ENCODE data around the gene IL17F.
"Not testable (repeated sequence)": the region's sequence is repeated elsewhere in the genome, so short reads cannot be mapped to it uniquely, and the experiment has no call there.

IL17F gene

GRCh38 chr6:52201493-52201892, 42.8 kb downstream of the IL17F start:
- Histone ChIP-seq H3K27ac (ENCODE audit: poor library complexity, severe bottlenecking) (no peak overlapping the region), H3K4me1 (ENCODE audit: insufficient read depth, poor library complexity, severe bottlenecking) (no peaks in the 10 kb centered on the region), H3K27me3 (ENCODE audit: insufficient read depth, poor library complexity, severe bottlenecking) (no peaks in the 10 kb centered on the region), H3K4me3 (ENCODE audit: severe bottlenecking) (no peak overlapping the region), H3K9me3 (ENCODE audit: severe bottlenecking) (no peaks in the 10 kb centered on the region), H3K36me3 (ENCODE audit: low read depth) (no peaks in the 10 kb centered on the region)
- ATAC-seq (ENCODE audit: low read depth) (no peak), DNase-seq (ENCODE audit: low spot score) (no peak)
- TF ChIP-seq CTCF (IDR thresholded peaks at IDR 0.05; ENCODE audit: poor library complexity, severe bottlenecking) = no peak

- no peak for DNase-seq (ENCODE audit: low spot score)
- H3K4me1 ChIP-seq (ENCODE audit: insufficient read depth, poor library complexity, severe bottlenecking) = no peaks in the 10 kb centered on the region
- no peaks in the 10 kb centered on the region for H3K36me3 ChIP-seq (ENCODE audit: low read depth)
- H3K4me3 ChIP-seq (ENCODE audit: severe bottlenecking) = no peak overlapping the region
- TF ChIP-seq CTCF (IDR thresholded peaks at IDR 0.05; ENCODE audit: poor library complexity, severe bottlenecking) = no peak
- no peaks in the 10 kb centered on the region for H3K9me3 ChIP-seq (ENCODE audit: severe bottlenecking)
- no peak for ATAC-seq (ENCODE audit: low read depth)
- H3K27ac ChIP-seq (ENCODE audit: poor library complexity, severe bottlenecking) = no peak overlapping the region
- no peaks in the 10 kb centered on the region for H3K27me3 ChIP-seq (ENCODE audit: insufficient read depth, poor library complexity, severe bottlenecking)
Measured at GRCh38 chr6:52201046-52201445, 43.3 kb downstream of the IL17F start.

- ATAC-seq (ENCODE audit: low read depth); H3K27ac ChIP-seq (ENCODE audit: poor library complexity, severe bottlenecking); DNase-seq (ENCODE audit: low spot score); H3K4me1 ChIP-seq (ENCODE audit: insufficient read depth, poor library complexity, severe bottlenecking); H3K4me3 ChIP-seq (ENCODE audit: severe bottlenecking); H3K36me3 ChIP-seq (ENCODE audit: low read depth); H3K27me3 ChIP-seq (ENCODE audit: insufficient read depth, poor library complexity, severe bottlenecking); H3K9me3 ChIP-seq (ENCODE audit: severe bottlenecking): not testable (repeated sequence)
Measured at GRCh38 chr6:52200088-52200487, 44.2 kb downstream of the IL17F start.

- Histone ChIP-seq H3K4me3 (ENCODE audit: severe bottlenecking) (no peak overlapping the region), H3K27ac (ENCODE audit: poor library complexity, severe bottlenecking) (no peak overlapping the region), H3K27me3 (ENCODE audit: insufficient read depth, poor library complexity, severe bottlenecking) (no peaks in the 10 kb centered on the region), H3K4me1 (ENCODE audit: insufficient read depth, poor library complexity, severe bottlenecking) (no peaks in the 10 kb centered on the region), H3K9me3 (ENCODE audit: severe bottlenecking) (no peaks in the 10 kb centered on the region), H3K36me3 (ENCODE audit: low read depth) (no peaks in the 10 kb centered on the region)
- ATAC-seq (ENCODE audit: low read depth) (no peak), DNase-seq (ENCODE audit: low spot score) (no peak)
- TF ChIP-seq CTCF (IDR thresholded peaks at IDR 0.05; ENCODE audit: poor library complexity, severe bottlenecking) = no peak
Measured at GRCh38 chr6:52195886-52196285, 48.4 kb downstream of the IL17F start.

- Histone ChIP-seq H3K27ac (ENCODE audit: poor library complexity, severe bottlenecking) (no peak overlapping the region), H3K9me3 (ENCODE audit: severe bottlenecking) (no peaks in the 10 kb centered on the region), H3K36me3 (ENCODE audit: low read depth) (no peaks in the 10 kb centered on the region), H3K27me3 (ENCODE audit: insufficient read depth, poor library complexity, severe bottlenecking) (peaks cover 13% of the 10 kb centered on the region), H3K4me1 (ENCODE audit: insufficient read depth, poor library complexity, severe bottlenecking) (no peaks in the 10 kb centered on the region), H3K4me3 (ENCODE audit: severe bottlenecking) (no peak overlapping the region)
- DNase-seq (ENCODE audit: low spot score) (no peak), ATAC-seq (ENCODE audit: low read depth) (no peak)
- no peak for TF ChIP-seq CTCF (IDR thresholded peaks at IDR 0.05; ENCODE audit: poor library complexity, severe bottlenecking)
Measured at GRCh38 chr6:52191824-52192223, 52.5 kb downstream of the IL17F start.

All from RWPE2 (cell line).